HG03432 (cell line): Measurements from ENCODE around the gene NEMP1.
"Not testable (repeated sequence)": the region's sequence is repeated elsewhere in the genome, so short reads cannot be mapped to it uniquely, and the experiment has no call there.

Experiments used
- ATAC-seq: cut with Tn5 transposase; IDR thresholded peaks from one replicate; pipeline ENCODE4 v1.9.1; 2021; ENCODE audit warnings: mild to moderate bottlenecking, moderate library complexity; ENCODE audit not compliant: unreplicated experiment

NEMP1 gene

GRCh38 chr12:57063991-57064685 lies 14.5 kb downstream of the NEMP1 start:
- peak; percentile 84 for ATAC-seq

GRCh38 chr12:57058454-57058853 lies 20.1 kb downstream of the NEMP1 start:
- no peak for ATAC-seq

GRCh38 chr12:57057067-57057751 lies 21.4 kb downstream of the NEMP1 start:
- ATAC-seq = no peak

GRCh38 chr12:57055824-57056223 lies 22.8 kb downstream of the NEMP1 start:
- ATAC-seq = no peak

- not testable (repeated sequence) for ATAC-seq
Measured at GRCh38 chr12:57053901-57054300, 24.7 kb downstream of the NEMP1 start.

GRCh38 chr12:57053146-57053545 lies 25.4 kb downstream of the NEMP1 start:
- not testable (repeated sequence) for ATAC-seq

- no peak for ATAC-seq
Measured at GRCh38 chr12:57051011-57051410, 27.6 kb downstream of the NEMP1 start.

GRCh38 chr12:57049890-57050289 lies 28.7 kb downstream of the NEMP1 start, which contains the start of gene MYO1A:
TSS of gene MYO1A (minus strand) at chr12:57050129. CDS start at chr12:57048323, 1,806 bp downstream.
- no peak for ATAC-seq

- no peak for ATAC-seq
Measured at GRCh38 chr12:57049119-57049446, 29.5 kb downstream of the NEMP1 start.

GRCh38 chr12:57048423-57049118 lies 30.0 kb downstream of the NEMP1 start:
- ATAC-seq = no peak

GRCh38 chr12:57047981-57048380 lies 30.6 kb downstream of the NEMP1 start:
- no peak for ATAC-seq

GRCh38 chr12:57046947-57047890 lies 31.4 kb downstream of the NEMP1 start:
- no peak for ATAC-seq

GRCh38 chr12:57046086-57046791 lies 32.4 kb downstream of the NEMP1 start:
- ATAC-seq = no peak

- ATAC-seq = no peak
Measured at GRCh38 chr12:57044889-57045288, 33.7 kb downstream of the NEMP1 start.

GRCh38 chr12:57044468-57044867 lies 34.1 kb downstream of the NEMP1 start:
- ATAC-seq = no peak

- ATAC-seq = no peak
Measured at GRCh38 chr12:57042695-57043094, 35.9 kb downstream of the NEMP1 start.

GRCh38 chr12:57040750-57041149 lies 37.8 kb downstream of the NEMP1 start:
- ATAC-seq = no peak

GRCh38 chr12:57040211-57040610 lies 38.4 kb downstream of the NEMP1 start:
- no peak for ATAC-seq

GRCh38 chr12:57039016-57039798 lies 39.4 kb downstream of the NEMP1 start:
- no peak for ATAC-seq
